Esophagus muscularis mucosa (tissue), 4 donors: ENCODE results near the gene DGKB. TPM values are rescaled to one million over a fixed set of nuclear protein-coding genes. Genes with fewer than 3 reads are reported as not detected.

Source experiments
- DNase-seq: peaks from one replicate; pipeline ENCODE4 v3.0.0-alpha.2; 2017; ENCODE audit errors: extremely low spot score
- H3K27ac ChIP-seq, 4 donors: fragments of 200-600 bp; sonication (generic); replicated peaks in 1 of 4; 1 replicate in 3 of 4; 2 replicates in 1 of 4; pipeline ENCODE4 v1.5.1; 2016 to 2019; ENCODE audit warnings: mild to moderate bottlenecking in 1 of 4
- H3K27me3 ChIP-seq, 4 donors: fragments of 200-600 bp; sonication (generic); one replicate each; pipeline versions ENCODE4 v1.5.1 to v1.6.0; 2016 to 2019
- H3K36me3 ChIP-seq, 4 donors: fragments of 200-600 bp; sonication (generic); one replicate each; pipeline ENCODE4 v1.5.1; 2016 to 2019
- H3K4me1 ChIP-seq, 4 donors: fragments of 200-600 bp; sonication (generic); one replicate each; pipeline ENCODE4 v1.5.1; 2016 to 2019
- H3K4me3 ChIP-seq, 4 donors: fragments of 200-600 bp; sonication (generic); 1 replicate in 2 of 4; 2 replicates in 2 of 4; pipeline ENCODE4 v1.5.1; 2016 to 2019; ENCODE audit warnings: mild to moderate bottlenecking in 4 of 4, moderate library complexity in 1 of 4
- H3K9me3 ChIP-seq, 4 donors: fragments of 200-600 bp; sonication (generic); 1 replicate in 3 of 4; 2 replicates in 1 of 4; pipeline ENCODE4 v1.5.1; 2016 to 2019
- EP300 ChIP-seq: sonication (generic); formaldehyde crosslinking; IDR thresholded peaks from one replicate; pipeline ENCODE4 v1.6.1; 2017; ENCODE audit warnings: antibody characterized with exemption
- POLR2A ChIP-seq: fragments of 450-650 bp; IDR thresholded peaks from one replicate; pipeline ENCODE4 v1.6.1; 2017; ENCODE audit warnings: antibody characterized with exemption, moderate library complexity, mild to moderate bottlenecking, low read depth
- POLR2AphosphoS5 ChIP-seq, 2 donors: sonication (generic); formaldehyde crosslinking; IDR thresholded peaks; one replicate each; pipeline ENCODE4 v1.6.1; 2017; ENCODE audit warnings: antibody characterized with exemption in 2 of 2
- WGBS: methylation state at CpG from one replicate; pipeline ENCODE4 v1.1.5; 2018; 5-methylcytosine and 5-hydroxymethylcytosine counted together
- intact Hi-C: fragments of 100-400 bp; cut with DNase I; formaldehyde crosslinking; loops from one replicate; pipeline ENCODE4 v1.15.1; 2023
- total RNA-seq, 4 donors: library from RNA; depleted of rRNA; stranded (reverse); fragments of >200 nt; gene quantifications; one replicate each; pipeline versions ENCODE4 v1.1.0 to v1.2.1, GENCODE V29; 2016
- TF ChIP-seq, protein P1 (sequence below), 3 experiments: fragments of 200-600 bp in 2 of 3; fragments of 450-650 bp in 1 of 3; sonication (generic) in 2 of 3; IDR thresholded peaks; one replicate each; pipeline ENCODE4 v1.5.1; 2017 to 2019; ENCODE audit warnings: antibody characterized with exemption in 3 of 3, mild to moderate bottlenecking in 2 of 3, moderate library complexity in 1 of 3

The DGKB gene
- total RNA-seq, 4 donors from 2014 or later = 10.4 to 18.5 (median 16.0) TPM

DNA sequence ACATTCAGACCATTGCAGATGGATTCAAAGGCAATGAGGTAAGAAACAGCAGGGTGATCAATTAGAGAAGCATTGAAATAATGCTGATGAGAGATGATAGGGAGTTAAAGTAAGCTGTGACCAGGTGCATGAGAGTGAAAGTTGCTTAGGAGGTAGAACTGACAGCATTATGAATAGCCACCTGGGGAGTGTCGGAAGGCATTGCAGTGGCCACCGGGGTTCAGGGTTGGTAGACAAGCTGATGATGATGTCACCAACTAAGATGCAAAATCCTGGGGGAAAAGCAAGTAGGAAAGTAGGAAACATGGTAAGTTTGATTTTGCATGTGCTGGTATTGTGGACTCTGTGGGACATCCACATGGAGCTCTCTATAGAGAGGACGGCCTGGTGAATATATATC is 701.2 kb downstream of the DGKB start:
- intact Hi-C loops = no loop called here
- no peak overlapping the region for H3K4me3 ChIP-seq
- DNase-seq = no peak
- H3K27me3 ChIP-seq = no peaks in the 10 kb centered on the region
- peaks cover 0 to 13% (median 0%) of the 10 kb centered on the region in 4 donors for H3K9me3 ChIP-seq
- no peaks in the 10 kb centered on the region for H3K36me3 ChIP-seq
- TF ChIP-seq POLR2A = no peak
- TF ChIP-seq EP300 = no peak
- TF ChIP-seq POLR2AphosphoS5 (IDR thresholded peaks at IDR 0.05) = no peak
- TF ChIP-seq, protein P1, sequence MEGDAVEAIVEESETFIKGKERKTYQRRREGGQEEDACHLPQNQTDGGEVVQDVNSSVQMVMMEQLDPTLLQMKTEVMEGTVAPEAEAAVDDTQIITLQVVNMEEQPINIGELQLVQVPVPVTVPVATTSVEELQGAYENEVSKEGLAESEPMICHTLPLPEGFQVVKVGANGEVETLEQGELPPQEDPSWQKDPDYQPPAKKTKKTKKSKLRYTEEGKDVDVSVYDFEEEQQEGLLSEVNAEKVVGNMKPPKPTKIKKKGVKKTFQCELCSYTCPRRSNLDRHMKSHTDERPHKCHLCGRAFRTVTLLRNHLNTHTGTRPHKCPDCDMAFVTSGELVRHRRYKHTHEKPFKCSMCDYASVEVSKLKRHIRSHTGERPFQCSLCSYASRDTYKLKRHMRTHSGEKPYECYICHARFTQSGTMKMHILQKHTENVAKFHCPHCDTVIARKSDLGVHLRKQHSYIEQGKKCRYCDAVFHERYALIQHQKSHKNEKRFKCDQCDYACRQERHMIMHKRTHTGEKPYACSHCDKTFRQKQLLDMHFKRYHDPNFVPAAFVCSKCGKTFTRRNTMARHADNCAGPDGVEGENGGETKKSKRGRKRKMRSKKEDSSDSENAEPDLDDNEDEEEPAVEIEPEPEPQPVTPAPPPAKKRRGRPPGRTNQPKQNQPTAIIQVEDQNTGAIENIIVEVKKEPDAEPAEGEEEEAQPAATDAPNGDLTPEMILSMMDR (IDR thresholded peaks at IDR 0.05) = no peak
- H3K27ac ChIP-seq = no peak overlapping the region
- 90% methylated on average over 3 of the region's 3 CpGs for WGBS
- H3K4me1 ChIP-seq = peaks cover 5 to 15% (median 12%) of the 10 kb centered on the region in 4 donors

GRCh38 chr7:14199336-14199735 is 703.2 kb downstream of the DGKB start:
- H3K4me3 ChIP-seq = no peak overlapping the region
- no peak overlapping the region for H3K27ac ChIP-seq
- H3K9me3 ChIP-seq = peaks cover 0 to 13% (median 0%) of the 10 kb centered on the region in 4 donors
- H3K36me3 ChIP-seq = no peaks in the 10 kb centered on the region
- TF ChIP-seq POLR2A (no peak), EP300 (no peak)
- TF ChIP-seq, protein P1 (IDR thresholded peaks at IDR 0.05) = no peak
- H3K27me3 ChIP-seq = no peaks in the 10 kb centered on the region
- H3K4me1 ChIP-seq = peaks cover 5 to 21% (median 12%) of the 10 kb centered on the region in 4 donors
- no peak for DNase-seq
- intact Hi-C loops = no loop called here
- WGBS = 92% methylated on average over 2 of the region's 2 CpGs

GRCh38 chr7:14197280-14197679 is 705.3 kb downstream of the DGKB start:
- H3K27ac ChIP-seq = no peak overlapping the region
- H3K4me1 ChIP-seq = peaks cover 5 to 21% (median 12%) of the 10 kb centered on the region in 4 donors
- no peak overlapping the region for H3K4me3 ChIP-seq
- H3K36me3 ChIP-seq = no peaks in the 10 kb centered on the region
- TF ChIP-seq POLR2A = no peak
- TF ChIP-seq POLR2AphosphoS5 (IDR thresholded peaks at IDR 0.05) = no peak
- TF ChIP-seq, protein P1 (IDR thresholded peaks at IDR 0.05) = no peak
- no peak for TF ChIP-seq EP300
- intact Hi-C loops = no loop called here
- H3K9me3 ChIP-seq = peaks cover 0 to 13% (median 0%) of the 10 kb centered on the region in 4 donors
- 26% methylated on average over 3 of the region's 3 CpGs for WGBS
- no peak for DNase-seq
- no peaks in the 10 kb centered on the region for H3K27me3 ChIP-seq

- Histone ChIP-seq H3K4me1 (peaks cover 5 to 21% (median 12%) of the 10 kb centered on the region in 4 donors), H3K27ac (no peak overlapping the region)
- 82% methylated on average over 2 of the region's 2 CpGs for WGBS
These were observed 706.0 kb downstream of the DGKB start for GRCh38 chr7:14196555-14196954.

More at GRCh38 chr7:14196555-14196954, 706.0 kb downstream of the DGKB start:
- no peak for DNase-seq
- no peak for TF ChIP-seq EP300
- TF ChIP-seq, protein P1 (IDR thresholded peaks at IDR 0.05) = no peak
- TF ChIP-seq POLR2AphosphoS5 (IDR thresholded peaks at IDR 0.05) = no peak
- TF ChIP-seq POLR2A = no peak
- Histone ChIP-seq H3K9me3 (peaks cover 0 to 13% (median 0%) of the 10 kb centered on the region in 4 donors), H3K27me3 (no peaks in the 10 kb centered on the region), H3K4me3 (no peak overlapping the region), H3K36me3 (no peaks in the 10 kb centered on the region)
- intact Hi-C loops = no loop called here
